ENCODE measurements around the gene MRPL3.

Gene MRPL3

GRCh38 chr3:131427226-131427625, 75.5 kb downstream of the MRPL3 start:
- no peaks in the 10 kb centered on the region for H3K9me3 ChIP-seq (ENCODE audit: insufficient read depth, low read depth, low read length)
- no peak for TF ChIP-seq CTCF (conservative IDR thresholded peaks at IDR 0.05; ENCODE audit: low read length)
- TF ChIP-seq EZH2phosphoT487 (IDR thresholded peaks at IDR 0.05; ENCODE audit: borderline replicate concordance): no peak
- no peaks in the 10 kb centered on the region for H3K4me1 ChIP-seq (ENCODE audit: insufficient read depth, low read length, poor library complexity, severe bottlenecking)
- H3F3A ChIP-seq (ENCODE audit: low read depth): no peaks in the 10 kb centered on the region
- no peaks in the 10 kb centered on the region for H4K20me1 ChIP-seq (ENCODE audit: insufficient read depth, low read length, poor library complexity, severe bottlenecking)
- no peaks in the 10 kb centered on the region for H3K36me3 ChIP-seq (ENCODE audit: insufficient read depth, low read length)
- no peak overlapping the region for H2AFZ ChIP-seq (ENCODE audit: low read length)
- H3K27me3 ChIP-seq (ENCODE audit: insufficient read depth, low read length, poor library complexity, severe bottlenecking): no peaks in the 10 kb centered on the region
- H3K79me2 ChIP-seq (ENCODE audit: insufficient read depth, low read length): no peaks in the 10 kb centered on the region
- H3K9ac ChIP-seq (ENCODE audit: low read depth, low read length, poor library complexity, severe bottlenecking): no peak overlapping the region
- no peak overlapping the region for H3K4me2 ChIP-seq (ENCODE audit: low read depth, low read length, poor library complexity, severe bottlenecking)
- no peak overlapping the region for H3K4me3 ChIP-seq (ENCODE audit: low read length, poor library complexity, severe bottlenecking)
- no peaks in the 10 kb centered on the region for H3K9me2 ChIP-seq (replicated peaks; ENCODE audit: low read depth, low read length)

GRCh38 chr3:131421957-131422498, 80.7 kb downstream of the MRPL3 start:
- Histone ChIP-seq H3K4me3 (ENCODE audit: low read length, poor library complexity, severe bottlenecking) (no peak overlapping the region), H3K4me1 (ENCODE audit: insufficient read depth, low read length, poor library complexity, severe bottlenecking) (no peaks in the 10 kb centered on the region), H4K20me1 (ENCODE audit: insufficient read depth, low read length, poor library complexity, severe bottlenecking) (no peaks in the 10 kb centered on the region)

GRCh38 chr3:131421301-131421700, 81.5 kb downstream of the MRPL3 start:
- Histone ChIP-seq H3K4me3 (ENCODE audit: low read length, poor library complexity, severe bottlenecking) (no peak overlapping the region), H4K20me1 (ENCODE audit: insufficient read depth, low read length, poor library complexity, severe bottlenecking) (no peaks in the 10 kb centered on the region), H3K9me3 (ENCODE audit: insufficient read depth, low read depth, low read length) (no peaks in the 10 kb centered on the region), H3K9ac (ENCODE audit: low read depth, low read length, poor library complexity, severe bottlenecking) (no peak overlapping the region), H3K27me3 (ENCODE audit: insufficient read depth, low read length, poor library complexity, severe bottlenecking) (no peaks in the 10 kb centered on the region), H2AFZ (ENCODE audit: low read length) (no peak overlapping the region), H3F3A (ENCODE audit: low read depth) (no peaks in the 10 kb centered on the region), H3K4me1 (ENCODE audit: insufficient read depth, low read length, poor library complexity, severe bottlenecking) (no peaks in the 10 kb centered on the region), H3K4me2 (ENCODE audit: low read depth, low read length, poor library complexity, severe bottlenecking) (no peak overlapping the region), H3K79me2 (ENCODE audit: insufficient read depth, low read length) (no peaks in the 10 kb centered on the region), H3K36me3 (ENCODE audit: insufficient read depth, low read length) (no peaks in the 10 kb centered on the region), H3K9me2 (replicated peaks; ENCODE audit: low read depth, low read length) (no peaks in the 10 kb centered on the region)
- no peak for TF ChIP-seq EZH2phosphoT487 (IDR thresholded peaks at IDR 0.05; ENCODE audit: borderline replicate concordance)
- TF ChIP-seq CTCF (conservative IDR thresholded peaks at IDR 0.05; ENCODE audit: low read length): no peak

More at GRCh38 chr3:131421957-131422498, 80.7 kb downstream of the MRPL3 start:
- H3K4me2 ChIP-seq (ENCODE audit: low read depth, low read length, poor library complexity, severe bottlenecking): no peak overlapping the region
- no peak overlapping the region for H3K9ac ChIP-seq (ENCODE audit: low read depth, low read length, poor library complexity, severe bottlenecking)
- no peaks in the 10 kb centered on the region for H3K9me2 ChIP-seq (replicated peaks; ENCODE audit: low read depth, low read length)
- no peaks in the 10 kb centered on the region for H3K36me3 ChIP-seq (ENCODE audit: insufficient read depth, low read length)
- H3K27me3 ChIP-seq (ENCODE audit: insufficient read depth, low read length, poor library complexity, severe bottlenecking): no peaks in the 10 kb centered on the region
- no peaks in the 10 kb centered on the region for H3K79me2 ChIP-seq (ENCODE audit: insufficient read depth, low read length)
- no peaks in the 10 kb centered on the region for H3F3A ChIP-seq (ENCODE audit: low read depth)
- H2AFZ ChIP-seq (ENCODE audit: low read length): no peak overlapping the region
- H3K9me3 ChIP-seq (ENCODE audit: insufficient read depth, low read depth, low read length): no peaks in the 10 kb centered on the region
- TF ChIP-seq EZH2phosphoT487 (IDR thresholded peaks at IDR 0.05; ENCODE audit: borderline replicate concordance) (no peak), CTCF (conservative IDR thresholded peaks at IDR 0.05; ENCODE audit: low read length) (no peak)
